Stimulated activated CD8-positive, alpha-beta memory T cell treated with anti-CD3 and anti-CD28 coated beads, Interleukin-2, amount 100 ng/mL, for 1 hour (primary cell): ENCODE data around the gene TSHZ2.
"Not testable (repeated sequence)": the region's sequence is repeated elsewhere in the genome, so short reads cannot be mapped to it uniquely, and the experiment has no call there.

ENCODE experiments used
- DNase-seq, 2 donors: peaks; one replicate each; pipeline ENCODE4 v3.0.0-alpha.2; 2020; ENCODE audit warnings: low read depth in 2 of 2

TSHZ2 gene

GRCh38 chr20:52962183-52962582 lies 10.0 kb upstream of the TSHZ2 start:
- DNase-seq: no peak

- DNase-seq: no peak
Observed at GRCh38 chr20:52963131-52963530, 9.0 kb upstream of the TSHZ2 start.

- no peak for DNase-seq
Observed at GRCh38 chr20:52964131-52964530, 8.0 kb upstream of the TSHZ2 start.

- DNase-seq: no peak
Observed at GRCh38 chr20:52965380-52965779, 6.8 kb upstream of the TSHZ2 start.

GRCh38 chr20:52965819-52966218 lies 6.3 kb upstream of the TSHZ2 start:
- no peak for DNase-seq

GRCh38 chr20:52966543-52966942 lies 5.6 kb upstream of the TSHZ2 start:
- not testable (repeated sequence) for DNase-seq

- no peak for DNase-seq
Observed at GRCh38 chr20:52971498-52972189, 514 bp upstream of the TSHZ2 start.

GRCh38 chr20:52972965-52973819 lies 1.0 kb downstream of the TSHZ2 start:
- no peak for DNase-seq

- no peak for DNase-seq
Observed at GRCh38 chr20:52974179-52974594, 2.0 kb downstream of the TSHZ2 start.

- no peak for DNase-seq
Observed at GRCh38 chr20:52975029-52975732, 3.0 kb downstream of the TSHZ2 start.

GRCh38 chr20:52975803-52976531 lies 3.8 kb downstream of the TSHZ2 start:
- no peak for DNase-seq

- no peak for DNase-seq
Observed at GRCh38 chr20:52978851-52979250, 6.7 kb downstream of the TSHZ2 start.

GRCh38 chr20:52981051-52981450 lies 8.9 kb downstream of the TSHZ2 start:
- no peak for DNase-seq

GRCh38 chr20:52983726-52984450 lies 11.7 kb downstream of the TSHZ2 start:
- no peak for DNase-seq

- DNase-seq: no peak
Observed at GRCh38 chr20:52984451-52984810, 12.3 kb downstream of the TSHZ2 start.

GRCh38 chr20:52985687-52986086 lies 13.5 kb downstream of the TSHZ2 start:
- DNase-seq: no peak

GRCh38 chr20:52987295-52987694 lies 15.1 kb downstream of the TSHZ2 start:
- no peak for DNase-seq

- DNase-seq: no peak
Observed at GRCh38 chr20:52991830-52992229, 19.7 kb downstream of the TSHZ2 start.

GRCh38 chr20:52992632-52993031 lies 20.5 kb downstream of the TSHZ2 start:
- DNase-seq: no peak

GRCh38 chr20:52993076-52993475 lies 20.9 kb downstream of the TSHZ2 start:
- DNase-seq: no peak
